Vagina (tissue), 2 donors: Measurements from ENCODE around the gene ZNF783.

Experiments used
- CTCF ChIP-seq, 3 experiments: fragments of 450-650 bp in 2 of 3; fragments of 200-600 bp in 1 of 3; sonication (generic) in 1 of 3; IDR thresholded peaks; one replicate each; pipeline ENCODE4 v1.5.1; 2017 to 2019; ENCODE audit warnings: antibody characterized with exemption in 3 of 3, mild to moderate bottlenecking in 2 of 3, moderate library complexity in 2 of 3
- POLR2A ChIP-seq, 2 donors: fragments of 450-650 bp; IDR thresholded peaks; one replicate each; pipeline ENCODE4 v1.6.1; 2017; ENCODE audit warnings: antibody characterized with exemption in 2 of 2, mild to moderate bottlenecking in 2 of 2, moderate library complexity in 2 of 2

- no peak for TF ChIP-seq CTCF (IDR thresholded peaks at IDR 0.05)
- no peak for TF ChIP-seq POLR2A (IDR thresholded peaks at IDR 0.05)
These were observed 38.2 kb upstream of the ZNF783 start for GRCh38 chr7:149223761-149224160.
